ENCODE results near the gene RAET1G. TPM values are rescaled to one million over a fixed set of nuclear protein-coding genes. Genes with fewer than 3 reads are reported as not detected.

Gene RAET1G
- total and polyA plus RNA-seq, 9 of the 15 experiments (the other 6 are each of a cell fraction or from before 2014, with no cell fraction given), result 0.11 TPM; not detected in 8

- TF ChIP-seq, protein P1, sequence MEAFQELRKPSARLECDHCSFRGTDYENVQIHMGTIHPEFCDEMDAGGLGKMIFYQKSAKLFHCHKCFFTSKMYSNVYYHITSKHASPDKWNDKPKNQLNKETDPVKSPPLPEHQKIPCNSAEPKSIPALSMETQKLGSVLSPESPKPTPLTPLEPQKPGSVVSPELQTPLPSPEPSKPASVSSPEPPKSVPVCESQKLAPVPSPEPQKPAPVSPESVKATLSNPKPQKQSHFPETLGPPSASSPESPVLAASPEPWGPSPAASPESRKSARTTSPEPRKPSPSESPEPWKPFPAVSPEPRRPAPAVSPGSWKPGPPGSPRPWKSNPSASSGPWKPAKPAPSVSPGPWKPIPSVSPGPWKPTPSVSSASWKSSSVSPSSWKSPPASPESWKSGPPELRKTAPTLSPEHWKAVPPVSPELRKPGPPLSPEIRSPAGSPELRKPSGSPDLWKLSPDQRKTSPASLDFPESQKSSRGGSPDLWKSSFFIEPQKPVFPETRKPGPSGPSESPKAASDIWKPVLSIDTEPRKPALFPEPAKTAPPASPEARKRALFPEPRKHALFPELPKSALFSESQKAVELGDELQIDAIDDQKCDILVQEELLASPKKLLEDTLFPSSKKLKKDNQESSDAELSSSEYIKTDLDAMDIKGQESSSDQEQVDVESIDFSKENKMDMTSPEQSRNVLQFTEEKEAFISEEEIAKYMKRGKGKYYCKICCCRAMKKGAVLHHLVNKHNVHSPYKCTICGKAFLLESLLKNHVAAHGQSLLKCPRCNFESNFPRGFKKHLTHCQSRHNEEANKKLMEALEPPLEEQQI (IDR thresholded peaks at IDR 0.05), result no peak
- no peak for TF ChIP-seq MED1 (CRISPR knock-in tag; IDR thresholded peaks at IDR 0.05; ENCODE audit: borderline replicate concordance)
- no peak for TF ChIP-seq ZKSCAN3 (CRISPR knock-in tag; IDR thresholded peaks at IDR 0.05)
- peak in 2 of 3 experiments; percentile 42 to 76 for TF ChIP-seq YY1 (IDR thresholded peaks at IDR 0.05; ENCODE audit: borderline replicate concordance in 1 of 3, control insufficient read depth in 1 of 3, extremely low read depth in 1 of 3, insufficient read depth in 3 of 3, insufficient read length in 1 of 3, insufficient replicate concordance in 2 of 3, low read depth in 1 of 3, low read length in 2 of 3)
- TF ChIP-seq EGR1 (conservative IDR thresholded peaks at IDR 0.05), result 0 out of 2 replicates have a peak, but pooled peaks have one; percentile 4
- TF ChIP-seq, protein P2, sequence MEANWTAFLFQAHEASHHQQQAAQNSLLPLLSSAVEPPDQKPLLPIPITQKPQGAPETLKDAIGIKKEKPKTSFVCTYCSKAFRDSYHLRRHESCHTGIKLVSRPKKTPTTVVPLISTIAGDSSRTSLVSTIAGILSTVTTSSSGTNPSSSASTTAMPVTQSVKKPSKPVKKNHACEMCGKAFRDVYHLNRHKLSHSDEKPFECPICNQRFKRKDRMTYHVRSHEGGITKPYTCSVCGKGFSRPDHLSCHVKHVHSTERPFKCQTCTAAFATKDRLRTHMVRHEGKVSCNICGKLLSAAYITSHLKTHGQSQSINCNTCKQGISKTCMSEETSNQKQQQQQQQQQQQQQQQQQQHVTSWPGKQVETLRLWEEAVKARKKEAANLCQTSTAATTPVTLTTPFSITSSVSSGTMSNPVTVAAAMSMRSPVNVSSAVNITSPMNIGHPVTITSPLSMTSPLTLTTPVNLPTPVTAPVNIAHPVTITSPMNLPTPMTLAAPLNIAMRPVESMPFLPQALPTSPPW (CRISPR knock-in tag; IDR thresholded peaks at IDR 0.05), result peak; percentile 80
- TF ChIP-seq SAP30 (IDR thresholded peaks at IDR 0.05; ENCODE audit: borderline replicate concordance, insufficient read depth, low read depth, low read length, poor library complexity, severe bottlenecking), result no peak
Observed at GRCh38 chr6:149925974-149926777, 3.3 kb upstream of the RAET1G start (continued).
